Glutamatergic neuron (in vitro differentiated cells): ENCODE data around the gene PELI1. TPM values are rescaled to one million over a fixed set of nuclear protein-coding genes. Genes with fewer than 3 reads are reported as not detected.
A peak's percentile ranks its signal among the peaks of the same experiment; 100 is the strongest.

Source experiments
- DNase-seq: peaks from one replicate; pipeline ENCODE4 v3.0.0; 2022
- H3K27ac Mint-ChIP-seq: one replicate; pipeline ENCODE4 v1.8.0; 2020; ENCODE audit warnings: mild to moderate bottlenecking, mixed read lengths, inconsistent platforms; ENCODE audit not compliant: unreplicated experiment
- H3K27me3 Mint-ChIP-seq: one replicate; pipeline ENCODE4 v1.8.0; 2020; ENCODE audit warnings: mild to moderate bottlenecking, moderate library complexity, mixed read lengths, inconsistent platforms; ENCODE audit not compliant: unreplicated experiment
- H3K36me3 Mint-ChIP-seq: one replicate; pipeline ENCODE4 v1.8.0; 2020; ENCODE audit warnings: mild to moderate bottlenecking, mixed read lengths, inconsistent platforms; ENCODE audit not compliant: unreplicated experiment
- H3K4me1 Mint-ChIP-seq: one replicate; pipeline ENCODE4 v1.8.0; 2020; ENCODE audit warnings: mild to moderate bottlenecking, low read depth, mixed read lengths, inconsistent platforms; ENCODE audit not compliant: unreplicated experiment
- H3K4me3 Mint-ChIP-seq: one replicate; pipeline ENCODE4 v1.8.0; 2020; ENCODE audit warnings: mild to moderate bottlenecking, mixed read lengths, inconsistent platforms; ENCODE audit not compliant: unreplicated experiment
- H3K9me3 Mint-ChIP-seq: one replicate; pipeline ENCODE4 v1.8.0; 2020; ENCODE audit warnings: mild to moderate bottlenecking, moderate library complexity, mixed read lengths, inconsistent platforms; ENCODE audit not compliant: unreplicated experiment
- CTCF ChIP-seq: fragments of 200-600 bp; sonication (generic); IDR thresholded peaks from one replicate; pipeline ENCODE4 v1.5.0; 2021; ENCODE audit not compliant: partially characterized antibody, unreplicated experiment
- total RNA-seq: library from RNA; stranded (reverse); fragmentation: NEBNext Ultra II Directional; extraction: Animal tissue kit (Norgen Biotek cat#: 25700); gene quantifications from one replicate; pipeline ENCODE4 v1.2.1, GENCODE V29; 2021; ENCODE audit not compliant: unreplicated experiment

PELI1 gene
- total RNA-seq, 1 donor from 2014 or later = 58.2 TPM

DNA sequence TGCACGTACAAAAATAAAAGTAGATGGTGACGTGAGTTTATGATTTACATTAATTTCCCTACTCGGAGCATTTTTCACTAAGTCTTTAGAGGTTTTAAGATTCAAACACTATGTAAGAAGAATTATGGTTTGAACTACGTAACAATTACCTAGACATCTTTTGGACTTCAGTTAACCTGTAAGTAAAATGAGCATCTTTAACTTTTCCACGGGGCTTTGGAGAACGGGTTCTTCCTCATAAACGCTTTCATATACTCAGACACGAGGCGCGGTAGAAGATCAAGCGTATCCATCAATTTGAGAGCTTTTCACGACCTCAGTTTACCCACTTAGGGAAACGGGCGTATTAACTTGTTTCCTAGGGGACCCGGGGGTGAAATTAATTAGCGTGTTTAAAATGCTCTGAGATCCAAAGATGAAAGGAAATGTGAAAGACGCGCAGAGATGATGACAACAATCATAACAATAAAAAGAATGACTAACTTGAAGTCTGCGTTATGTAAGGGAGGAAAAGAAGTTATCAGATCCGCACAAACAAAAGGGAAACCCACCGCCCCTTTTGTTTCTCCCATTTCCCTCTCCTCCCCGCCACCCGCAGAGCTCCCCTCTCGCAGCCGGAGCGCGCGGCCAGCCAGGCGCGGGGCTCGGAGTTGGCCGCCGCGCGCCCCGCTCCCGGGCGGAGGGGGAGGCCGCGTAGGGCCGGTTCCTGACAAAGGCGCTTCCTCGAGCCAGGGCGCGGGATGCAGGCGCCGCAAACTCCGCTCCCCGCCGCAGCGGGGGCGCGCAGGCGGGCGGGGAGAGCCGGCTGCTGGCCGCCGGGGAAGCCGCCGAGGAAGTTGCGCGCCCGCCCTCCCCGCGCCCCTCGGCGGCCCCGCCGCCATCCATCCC lies 807 bp downstream of the PELI1 start:
- TF ChIP-seq CTCF = no peak
- Mint-ChIP-seq H3K4me1 (peaks cover 24% of the 10 kb centered on the region), H3K27me3 (peaks cover 6% of the 10 kb centered on the region), H3K9me3 (peaks cover 11% of the 10 kb centered on the region), H3K27ac (peak overlapping the region; percentile 94), H3K4me3 (peak overlapping the region; percentile 99), H3K36me3 (no peaks in the 10 kb centered on the region)
- peak; percentile 71 for DNase-seq

DNA sequence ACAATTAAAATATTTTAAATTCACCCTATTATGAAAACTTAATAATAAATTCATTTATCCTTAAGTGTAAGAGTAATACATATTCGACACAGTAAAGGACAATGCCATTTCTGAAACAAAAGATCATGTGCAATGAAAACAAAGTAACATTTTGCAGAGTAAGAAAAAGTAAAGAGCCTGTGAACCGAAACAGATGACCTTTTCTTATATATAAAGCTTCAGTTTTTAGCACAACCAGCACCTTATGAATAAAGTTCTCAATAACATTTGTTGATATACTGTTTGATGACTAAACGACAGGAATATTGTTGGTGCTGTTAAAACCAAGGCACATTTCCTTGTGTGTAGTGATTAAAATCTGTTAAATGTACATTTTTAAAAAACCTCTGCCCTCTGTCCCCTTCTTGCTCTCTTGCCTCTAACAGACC lies 1.5 kb downstream of the PELI1 start:
- H3K36me3 Mint-ChIP-seq = no peaks in the 10 kb centered on the region
- peaks cover 27% of the 10 kb centered on the region for H3K4me1 Mint-ChIP-seq
- H3K27me3 Mint-ChIP-seq = peaks cover 6% of the 10 kb centered on the region
- peak overlapping the region; percentile 99 for H3K4me3 Mint-ChIP-seq
- no peak for DNase-seq
- peak overlapping the region; percentile 94 for H3K27ac Mint-ChIP-seq
- no peak for TF ChIP-seq CTCF
- peaks cover 11% of the 10 kb centered on the region for H3K9me3 Mint-ChIP-seq

GRCh38 chr2:64141674-64142405 lies 2.4 kb downstream of the PELI1 start:
- Mint-ChIP-seq H3K27ac (no peak overlapping the region), H3K36me3 (no peaks in the 10 kb centered on the region), H3K9me3 (peaks cover 11% of the 10 kb centered on the region), H3K27me3 (peaks cover 6% of the 10 kb centered on the region), H3K4me3 (peak overlapping the region; percentile 99), H3K4me1 (peaks cover 27% of the 10 kb centered on the region)
- TF ChIP-seq CTCF = no peak
- DNase-seq = no peak

DNA sequence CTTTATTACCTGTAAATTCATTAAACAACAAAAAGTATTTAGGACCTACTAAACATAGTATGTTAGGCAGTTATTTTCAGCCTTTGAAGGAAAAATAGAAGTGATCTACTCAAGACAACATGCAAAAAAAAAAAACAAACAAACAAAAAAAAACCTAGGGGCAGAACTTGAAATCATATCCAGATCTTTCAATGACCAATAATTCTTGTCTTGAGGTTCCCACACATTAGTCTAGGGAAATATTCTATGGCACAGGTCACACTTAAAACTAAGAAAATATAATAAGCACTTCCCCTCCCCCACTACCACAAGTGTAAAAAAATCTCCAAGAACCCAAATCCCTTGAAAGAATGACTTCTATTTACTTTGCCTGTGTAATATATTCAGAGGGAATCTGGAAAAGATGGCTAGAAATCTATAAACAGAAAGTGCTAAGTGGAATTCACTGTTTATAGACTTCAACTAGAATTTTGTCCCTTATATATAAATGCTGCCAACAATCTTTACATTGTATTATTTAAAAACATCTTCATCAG lies 3.5 kb downstream of the PELI1 start:
- Mint-ChIP-seq H3K4me3 (peak overlapping the region; percentile 77), H3K4me1 (peaks cover 27% of the 10 kb centered on the region), H3K27ac (no peak overlapping the region), H3K27me3 (peaks cover 6% of the 10 kb centered on the region), H3K36me3 (no peaks in the 10 kb centered on the region), H3K9me3 (peaks cover 11% of the 10 kb centered on the region)
- DNase-seq = no peak
- no peak for TF ChIP-seq CTCF
